ENCODE data around the gene GYPC.
"Not testable (repeated sequence)": the region's sequence is repeated elsewhere in the genome, so short reads cannot be mapped to it uniquely, and the experiment has no call there.

The GYPC gene

DNA sequence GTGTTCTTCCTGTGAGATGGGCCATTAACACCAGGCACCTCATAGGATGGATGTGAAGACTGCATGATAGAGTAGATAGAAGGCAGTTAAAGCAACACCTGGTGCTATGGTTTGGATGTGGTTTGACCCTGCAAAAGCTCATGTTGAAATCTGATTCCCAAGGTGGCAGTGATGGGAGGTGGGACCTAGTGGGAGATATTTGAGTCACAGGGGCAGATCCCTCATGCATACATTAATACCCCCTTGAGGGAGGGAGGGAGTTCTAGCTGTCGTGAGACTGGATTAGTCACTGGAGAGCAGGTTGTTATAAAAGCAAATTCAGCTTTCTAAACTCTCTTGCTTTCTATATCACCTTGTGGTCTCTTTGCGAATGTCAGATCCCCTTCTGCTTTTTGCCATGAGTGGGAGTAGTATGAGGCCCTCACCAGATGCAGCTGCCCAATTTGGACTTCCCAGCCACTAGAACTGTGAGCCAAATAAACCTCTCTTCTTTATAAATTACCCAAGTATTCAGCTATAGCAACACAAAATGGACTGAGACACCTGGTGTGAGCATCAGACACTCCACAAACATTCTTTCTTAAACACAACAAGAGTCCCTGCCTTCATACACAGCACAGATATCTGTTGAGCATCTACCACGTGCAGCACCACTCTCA lies 37.1 kb downstream of the GYPC start:
- not testable (repeated sequence) for DNase-seq (ENCODE audit: insufficient read length, low spot score); FAIRE-seq

DNA sequence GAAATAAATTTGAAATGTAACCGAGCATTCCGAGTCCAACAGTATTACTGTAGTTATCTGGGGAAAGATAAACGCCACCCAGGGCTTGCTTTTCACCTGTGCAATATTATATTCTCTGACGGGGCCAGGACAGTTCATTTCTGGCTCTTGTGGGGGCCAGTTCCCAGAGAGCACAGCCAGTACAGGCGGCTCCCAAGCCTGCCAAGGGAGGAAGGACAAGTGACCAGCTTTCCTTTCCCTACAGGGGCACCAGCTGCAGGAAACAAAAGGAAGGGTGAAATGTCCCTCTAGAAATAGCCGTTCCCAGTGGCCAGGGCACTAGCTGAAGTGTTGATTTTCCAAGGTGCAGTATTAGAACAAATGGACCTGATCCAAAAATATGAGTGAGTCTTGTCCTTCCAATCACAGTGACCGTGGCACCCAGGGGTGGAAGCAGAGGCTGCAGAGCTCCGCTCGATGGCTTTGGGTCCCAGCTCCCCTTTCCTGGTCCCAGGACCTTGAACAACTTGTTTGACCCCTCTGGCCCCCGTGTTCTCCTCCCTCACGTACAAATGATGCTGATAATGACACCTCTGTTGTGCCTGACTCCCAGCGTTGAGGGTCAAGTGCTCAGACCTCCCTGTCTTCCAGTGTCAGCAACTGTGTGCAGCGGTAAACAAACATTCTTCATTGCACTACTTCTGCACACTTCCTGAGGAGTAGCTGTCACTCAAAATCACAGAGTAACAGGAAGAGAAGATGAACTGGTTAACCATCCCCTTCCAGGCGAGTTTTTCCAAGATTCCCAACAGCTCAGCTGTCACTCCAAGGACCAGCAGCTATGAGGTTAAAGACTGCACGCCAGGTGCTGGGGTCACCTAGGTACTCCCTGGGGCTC lies 40.9 kb downstream of the GYPC start:
- no peak for FAIRE-seq

DNA sequence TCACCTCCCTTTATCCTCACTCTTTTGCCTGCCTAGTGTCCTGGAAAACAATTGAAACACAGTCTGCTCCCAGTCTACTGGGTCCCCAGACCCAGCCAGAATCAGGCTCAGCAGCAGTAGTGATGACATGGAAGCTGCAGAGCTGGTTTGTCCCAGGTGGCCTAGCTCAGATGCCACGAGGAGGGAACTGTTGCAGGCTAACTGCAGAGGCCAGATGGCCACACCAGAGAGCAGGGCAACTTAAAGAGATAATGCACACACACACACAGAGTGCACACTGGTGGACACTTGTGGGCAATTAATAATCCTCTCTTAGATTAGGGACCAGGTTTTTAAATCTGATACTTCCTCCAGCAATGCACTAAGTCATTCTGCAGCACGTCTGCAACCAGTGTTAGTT lies 42.4 kb downstream of the GYPC start:
- FAIRE-seq (no peak), DNase-seq (ENCODE audit: insufficient read length, low spot score) (no peak)

More for the DNA sequence above, 40.9 kb downstream of the GYPC start:
- DNase-seq (ENCODE audit: insufficient read length, low spot score), result no peak

DNA sequence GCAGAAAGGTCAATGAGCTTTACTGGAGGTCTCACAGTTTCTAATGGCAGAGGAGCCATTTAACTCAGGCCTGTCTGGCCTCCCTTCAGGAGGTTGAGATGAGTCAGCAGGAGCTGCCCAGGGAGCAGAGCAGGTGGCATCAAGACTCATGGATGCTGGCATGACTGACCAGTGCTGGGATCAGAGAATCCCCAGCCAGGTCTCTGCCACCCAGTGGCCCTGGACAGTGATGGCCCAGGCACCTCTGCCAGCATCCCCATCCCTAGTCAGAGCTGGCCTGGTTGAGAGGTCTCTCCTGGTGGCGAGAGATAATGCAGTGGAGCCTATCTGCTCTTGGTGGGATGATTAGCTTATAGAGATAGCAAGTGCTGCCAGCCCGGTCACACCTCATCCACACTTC lies 43.1 kb downstream of the GYPC start:
- FAIRE-seq (no peak), DNase-seq (ENCODE audit: insufficient read length, low spot score) (no peak)

DNA sequence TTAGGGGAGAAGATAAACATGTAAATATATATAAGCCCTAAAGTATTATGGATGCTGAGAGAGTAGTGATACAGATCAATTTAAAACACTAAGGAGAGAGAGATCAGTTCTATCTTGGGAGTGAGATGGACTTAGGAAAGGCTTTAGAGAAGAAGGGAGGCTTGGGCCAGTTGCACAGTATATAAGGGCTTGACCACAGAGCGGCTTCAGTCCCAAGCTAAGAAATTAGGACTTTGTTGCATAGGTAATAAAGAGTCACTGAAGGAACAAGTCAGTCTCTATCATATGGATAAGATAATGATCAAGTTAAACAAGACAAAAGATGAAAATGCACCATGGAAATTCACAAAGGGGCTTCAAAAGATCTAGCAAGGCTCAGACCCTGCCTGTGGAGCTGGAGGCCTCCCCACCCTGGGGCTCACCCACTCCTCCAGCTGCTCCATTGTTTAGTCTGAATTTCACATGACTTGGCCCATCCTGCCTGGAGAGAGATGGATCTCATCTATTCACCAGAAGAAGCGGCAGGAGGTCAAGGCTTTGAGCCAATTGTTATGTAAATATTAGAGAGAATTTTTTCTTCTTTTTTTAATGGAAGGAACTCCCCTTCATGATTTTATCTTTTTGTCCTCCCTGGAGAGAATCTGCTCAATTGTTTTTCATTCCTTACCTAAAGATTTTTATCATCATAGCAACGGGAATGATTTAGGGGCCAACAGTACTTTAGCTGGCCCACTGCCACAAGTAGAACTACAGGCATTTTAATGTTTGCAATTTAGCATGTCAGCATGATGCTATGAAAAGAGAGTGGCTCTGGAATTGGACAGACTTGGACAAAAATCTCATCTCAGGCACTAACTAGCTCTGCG lies 44.0 kb downstream of the GYPC start:
- FAIRE-seq, result no peak
- DNase-seq (ENCODE audit: insufficient read length, low spot score), result no peak

DNA sequence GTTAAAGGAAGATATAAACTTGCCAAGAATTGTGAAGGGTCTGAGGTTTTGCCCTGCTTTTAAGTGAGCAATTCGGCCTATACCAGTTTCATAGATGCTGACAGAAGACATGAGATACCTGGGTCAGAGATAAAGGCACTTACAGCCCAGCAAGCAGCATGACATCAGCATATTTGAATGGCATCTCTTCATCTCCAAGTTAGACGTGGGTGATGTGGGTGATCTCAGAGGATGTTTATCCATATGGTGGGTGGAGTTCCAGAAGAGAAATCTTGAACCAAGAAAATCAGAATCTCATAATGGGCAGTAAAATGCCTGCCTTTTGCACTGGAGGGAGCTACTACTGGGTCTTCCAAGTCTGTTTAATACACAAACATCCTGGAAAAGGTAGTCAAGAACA lies 44.7 kb downstream of the GYPC start:
- DNase-seq (ENCODE audit: insufficient read length, low spot score) (no peak), FAIRE-seq (no peak)

DNA sequence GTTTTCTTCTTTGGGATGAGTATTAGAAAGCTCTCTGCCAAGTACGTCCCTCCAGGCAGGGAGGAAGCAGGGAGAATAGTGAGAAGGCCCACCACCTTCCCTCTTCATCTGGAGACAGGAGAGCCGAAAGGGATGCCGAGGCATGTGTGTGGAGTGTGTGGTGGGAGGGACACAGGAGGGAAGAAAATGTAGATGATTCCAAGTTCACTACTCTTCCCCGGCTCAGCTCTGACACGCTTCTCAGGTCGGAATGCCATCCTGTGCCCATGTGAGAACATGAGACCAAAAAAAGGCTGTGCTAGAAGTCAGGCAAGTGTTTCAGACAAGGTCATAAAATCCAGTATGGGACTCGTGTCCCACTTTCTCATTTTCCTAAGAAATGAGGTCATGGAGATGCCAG lies 47.4 kb downstream of the GYPC start:
- no peak for DNase-seq (ENCODE audit: insufficient read length, low spot score)
- FAIRE-seq, result no peak

DNA sequence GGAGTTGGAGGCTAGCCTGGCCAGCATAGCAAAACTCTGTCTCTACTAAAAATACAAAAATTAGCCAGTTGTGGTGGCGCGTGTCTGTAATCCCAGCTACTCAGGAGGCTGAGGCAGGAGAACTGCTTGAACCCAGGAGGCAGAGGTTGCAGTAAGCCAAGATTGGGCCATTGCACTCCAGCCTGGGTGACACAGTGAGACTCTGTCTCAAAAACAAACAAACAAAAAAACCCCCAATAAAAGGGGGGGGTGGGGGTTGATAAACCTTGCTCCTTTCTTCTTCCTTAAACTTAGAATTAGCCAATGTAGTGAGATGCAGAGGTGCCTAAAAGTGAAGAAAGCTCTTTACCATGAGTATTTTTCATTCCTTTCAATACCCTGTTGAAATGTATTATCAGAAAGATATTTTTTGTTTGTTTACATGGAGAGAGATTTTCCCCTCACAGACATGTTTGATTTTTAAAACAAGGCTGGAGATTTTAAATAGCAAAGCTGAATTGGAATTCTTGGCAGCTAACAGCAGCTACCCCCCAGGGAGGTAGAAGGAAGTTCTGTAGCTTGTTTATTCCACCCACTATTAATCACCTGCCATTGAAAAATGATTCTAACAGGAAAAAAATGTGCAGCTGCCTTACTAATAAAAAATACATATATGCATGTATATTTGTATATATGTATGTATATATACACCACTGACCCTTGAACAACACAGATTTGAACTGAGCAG lies 48.6 kb downstream of the GYPC start:
- FAIRE-seq (no peak), DNase-seq (ENCODE audit: insufficient read length, low spot score) (no peak)

DNA sequence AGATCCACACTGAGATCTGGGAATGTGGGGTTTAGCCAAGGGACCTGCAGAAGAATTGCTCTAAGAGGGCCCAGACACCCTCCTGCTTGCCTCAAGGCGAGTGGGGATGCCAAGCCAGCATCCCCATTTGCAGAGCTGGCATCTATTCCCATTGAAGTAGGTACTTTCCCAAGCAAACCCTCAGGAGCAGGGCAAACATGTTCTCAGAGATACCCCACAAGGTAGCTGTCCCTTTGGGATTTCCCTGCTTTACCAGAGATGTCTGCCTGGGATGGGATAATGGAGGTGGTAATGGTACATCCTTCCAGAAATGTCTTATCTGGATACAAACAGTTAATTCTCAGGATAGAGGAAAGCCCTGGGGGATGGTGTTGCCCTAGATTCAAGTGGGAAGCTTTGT lies 51.2 kb downstream of the GYPC start:
- FAIRE-seq (no peak), DNase-seq (ENCODE audit: insufficient read length, low spot score) (no peak)

DNA sequence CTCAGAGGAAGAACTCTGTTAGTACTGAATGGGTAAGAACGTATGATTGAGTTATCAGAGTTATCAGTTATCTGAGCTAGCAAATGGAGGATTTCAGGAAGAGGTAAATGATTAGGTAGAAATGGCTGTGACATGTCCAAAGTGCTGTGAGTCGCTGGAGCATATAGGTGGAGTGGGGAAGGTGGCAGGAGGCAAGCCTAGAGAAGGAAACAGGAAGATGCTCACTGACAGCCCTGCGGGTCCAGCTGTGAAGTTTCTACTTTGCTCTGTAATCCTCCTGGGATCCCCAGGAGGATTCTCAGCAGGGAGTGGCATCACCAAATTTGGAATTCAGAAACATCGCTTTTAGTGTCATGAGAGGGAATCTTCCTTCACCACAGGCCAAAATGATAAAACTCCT lies 52.0 kb downstream of the GYPC start:
- DNase-seq (ENCODE audit: insufficient read length, low spot score) (no peak), FAIRE-seq (no peak)

DNA sequence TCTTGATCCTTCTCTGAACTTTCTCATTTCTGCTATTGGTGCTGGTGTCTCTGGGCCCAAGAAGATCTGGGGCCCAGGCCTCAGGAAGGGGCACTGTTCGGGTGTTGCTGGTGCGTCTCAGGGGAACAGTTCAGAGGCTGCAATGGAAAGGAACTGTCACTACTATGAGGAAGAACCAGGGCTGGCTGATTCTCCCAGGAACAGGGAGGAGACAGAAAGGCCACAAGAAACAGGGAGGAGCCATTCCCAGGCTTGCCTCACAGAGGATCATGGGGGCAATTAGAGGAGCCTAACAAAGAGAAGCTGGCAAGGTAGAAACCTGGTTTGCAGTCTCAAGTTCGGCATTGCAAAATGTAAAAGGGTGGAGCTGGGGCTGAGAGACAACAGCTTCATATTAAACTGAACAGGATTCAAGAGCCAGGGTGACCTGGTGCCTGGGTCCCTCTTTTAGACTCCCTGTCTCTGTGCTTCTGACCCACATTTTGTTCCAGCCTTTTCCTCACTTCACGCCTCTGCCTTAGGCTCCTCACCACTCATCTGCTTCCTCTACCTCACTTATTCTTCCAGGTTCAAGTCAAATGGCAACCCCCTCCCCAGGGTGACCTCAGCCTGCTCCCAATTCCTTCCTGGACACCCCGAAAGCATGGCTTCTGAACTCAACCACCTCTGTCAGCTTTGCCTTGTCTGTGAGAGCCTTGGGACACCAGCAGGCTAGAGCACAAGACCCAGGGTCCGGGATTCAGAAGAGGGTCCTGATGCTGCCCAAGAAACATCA lies 58.4 kb downstream of the GYPC start:
- FAIRE-seq, result no peak
- DNase-seq (ENCODE audit: insufficient read length, low spot score), result no peak

DNA sequence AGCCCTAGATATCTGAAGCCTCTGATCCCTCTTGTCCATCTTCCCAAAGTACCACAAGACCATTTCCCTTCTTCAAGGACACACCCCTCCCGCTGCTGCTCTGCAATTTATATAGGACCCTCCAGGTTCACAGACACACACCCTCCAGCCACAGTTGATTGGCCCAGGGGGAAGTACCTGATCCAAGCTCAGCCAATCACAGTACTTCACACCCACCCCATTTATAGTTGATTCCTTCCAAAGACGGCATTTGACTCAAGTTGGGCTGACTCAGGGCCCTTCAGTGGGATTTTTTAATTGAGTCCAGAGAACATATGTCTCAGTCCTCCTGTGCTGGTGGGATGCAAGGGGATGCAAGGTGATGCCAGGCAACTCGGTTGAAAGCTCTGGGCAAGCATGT lies 59.2 kb downstream of the GYPC start:
- DNase-seq (ENCODE audit: insufficient read length, low spot score), result no peak
- no peak for FAIRE-seq

DNA sequence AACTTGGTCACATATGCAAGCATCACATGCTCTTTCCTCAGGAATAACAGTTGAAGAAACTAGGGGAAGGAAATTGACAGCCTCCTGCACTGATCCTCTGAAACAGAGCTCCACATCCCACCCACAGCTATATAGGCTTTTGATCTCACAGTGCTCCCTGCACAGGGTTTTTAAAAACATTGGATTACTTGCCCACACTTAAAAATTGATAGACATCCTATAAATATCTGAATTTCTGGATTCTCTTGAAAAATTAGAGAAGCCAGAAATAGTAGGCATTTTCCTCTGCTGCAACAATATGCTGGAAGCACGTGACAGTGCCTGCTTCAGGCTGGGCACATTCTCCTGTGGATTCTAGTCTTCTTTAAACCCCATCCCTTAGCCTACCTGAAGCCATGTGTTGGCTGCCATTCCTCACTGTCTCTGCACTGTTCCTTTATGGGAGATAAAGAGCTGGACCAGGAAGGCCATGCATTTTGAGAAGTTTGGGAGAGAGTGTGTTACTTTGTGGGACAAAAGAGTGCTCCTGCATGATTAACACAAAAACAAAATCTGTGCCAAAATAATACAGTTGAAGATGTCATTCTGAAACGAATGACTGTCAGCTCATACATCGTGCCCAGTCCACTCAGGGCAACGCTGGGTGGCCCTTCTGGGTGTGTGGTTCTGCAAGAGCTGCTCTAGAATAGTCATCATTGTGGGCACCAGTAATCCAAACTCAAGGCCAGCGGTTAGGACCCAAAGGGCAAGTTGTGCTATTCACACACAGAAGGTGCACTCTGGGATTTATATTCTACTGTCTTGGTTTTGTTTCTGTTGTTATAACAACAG lies 59.8 kb downstream of the GYPC start:
- DNase-seq (ENCODE audit: insufficient read length, low spot score), result no peak
- no peak for FAIRE-seq

DNA sequence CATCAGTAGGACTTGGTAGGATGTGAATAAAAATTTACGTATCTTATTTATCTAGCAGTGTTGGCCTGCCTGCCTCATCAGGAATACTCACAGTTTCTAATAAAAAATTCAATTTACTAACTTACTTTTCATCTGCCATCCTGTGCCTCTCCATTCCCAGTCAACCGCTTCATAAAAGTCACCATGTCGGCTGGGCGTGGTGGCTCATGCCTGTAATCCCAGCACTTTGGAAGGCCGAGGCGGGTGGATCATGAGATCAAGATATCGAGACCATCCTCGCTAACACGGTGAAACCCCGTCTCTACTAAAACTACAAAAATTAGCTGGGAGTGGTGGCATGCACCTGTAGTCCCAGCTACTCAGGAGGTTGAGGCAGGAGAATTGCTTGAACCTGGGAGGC lies 61.3 kb downstream of the GYPC start:
- DNase-seq (ENCODE audit: insufficient read length, low spot score); FAIRE-seq: not testable (repeated sequence)

DNA sequence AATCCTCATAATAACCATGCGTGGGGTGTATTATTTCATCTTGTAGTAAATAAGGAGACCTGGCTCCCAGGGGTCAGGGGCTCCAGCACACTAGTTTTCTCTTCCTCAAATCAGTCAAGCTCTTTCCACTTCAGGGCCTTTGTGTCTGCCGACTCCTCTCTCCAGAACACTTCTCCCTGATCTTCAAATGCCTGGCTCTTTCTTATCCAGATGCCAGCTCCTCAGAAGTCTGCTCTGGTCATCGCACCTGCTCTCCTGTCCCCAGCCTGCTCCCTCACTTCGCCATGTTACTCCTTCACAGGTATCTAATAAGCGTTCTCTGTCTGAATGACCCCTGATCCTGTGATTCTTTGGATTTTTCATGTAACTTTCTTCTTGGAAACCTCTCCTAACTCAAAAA lies 62.0 kb downstream of the GYPC start:
- no peak for FAIRE-seq
- DNase-seq (ENCODE audit: insufficient read length, low spot score), result no peak

DNA sequence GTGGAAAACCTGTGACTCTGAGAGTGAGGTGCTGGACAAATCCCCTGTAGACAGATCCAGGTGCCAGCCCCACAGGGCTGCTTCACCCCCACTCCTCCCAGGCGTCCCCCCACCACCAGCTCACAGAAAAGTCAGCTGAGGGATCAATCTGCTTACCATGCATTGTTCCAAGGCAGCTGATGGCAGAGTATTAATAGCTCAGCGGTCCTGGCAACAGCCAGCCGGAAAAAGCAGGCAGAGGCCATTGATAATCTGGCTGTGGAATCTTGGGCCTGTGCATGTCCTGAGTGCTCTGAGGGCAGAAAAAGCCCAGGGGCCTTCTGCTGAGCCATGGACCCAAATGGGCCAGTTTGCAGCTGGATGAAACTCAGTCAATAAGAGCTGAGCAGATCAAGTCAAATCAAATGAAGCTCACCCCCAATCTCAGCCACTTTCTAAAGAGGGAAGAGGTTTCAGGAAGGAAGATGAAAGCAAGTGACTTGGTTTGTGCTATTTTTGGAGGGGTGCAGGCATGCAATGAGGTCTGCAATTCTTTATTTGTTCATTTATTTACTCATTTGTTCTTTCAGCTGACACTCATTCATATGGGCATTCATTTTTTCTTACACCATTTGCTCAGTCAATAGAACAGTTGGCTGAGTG lies 63.4 kb downstream of the GYPC start:
- FAIRE-seq, result no peak
- no peak for DNase-seq (ENCODE audit: insufficient read length, low spot score)

DNA sequence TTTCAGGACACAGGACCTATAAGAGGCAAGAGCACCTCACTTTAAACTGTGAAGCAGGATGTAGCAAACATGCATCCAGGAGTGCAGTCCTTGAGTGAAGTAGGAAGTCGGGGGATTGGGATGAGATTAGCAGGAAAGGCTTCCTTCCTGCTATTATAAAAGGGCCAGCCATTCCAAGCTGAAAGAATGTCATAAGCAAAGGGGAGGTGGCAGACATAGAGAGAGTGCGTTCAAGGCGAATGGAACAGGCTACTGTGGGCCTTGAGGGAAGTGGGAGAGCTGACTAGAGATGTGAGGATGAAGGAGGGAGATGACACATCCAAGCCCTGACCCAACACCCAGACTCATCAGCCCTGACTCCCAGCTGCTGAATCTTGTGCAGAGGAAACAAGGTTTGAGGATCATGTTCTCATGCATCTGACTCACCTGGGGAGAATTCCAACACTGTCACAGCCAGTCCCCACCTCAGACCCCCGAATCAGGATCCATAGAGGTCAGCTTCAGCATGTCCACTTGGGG lies 63.9 kb downstream of the GYPC start:
- FAIRE-seq, result no peak
- DNase-seq (ENCODE audit: insufficient read length, low spot score), result no peak

DNA sequence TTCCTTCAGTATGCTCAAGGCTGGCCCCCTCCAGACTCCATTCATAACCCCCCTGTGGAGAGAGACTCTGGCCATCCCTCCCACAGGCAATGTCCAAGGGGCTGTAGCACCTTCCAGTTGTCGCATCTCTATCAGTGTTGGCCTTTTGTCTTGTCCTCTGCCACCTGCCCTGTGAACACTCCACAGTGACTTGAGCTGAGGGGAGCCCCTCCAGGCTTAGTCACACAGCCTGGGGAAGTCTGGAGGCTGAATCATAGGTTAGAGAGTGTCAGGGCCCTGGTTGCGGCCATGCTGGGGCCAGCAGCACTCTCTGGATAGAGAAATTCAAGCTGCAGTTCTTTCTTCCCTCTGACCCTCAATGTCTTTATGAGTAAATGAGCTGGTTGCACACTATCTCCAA lies 64.7 kb downstream of the GYPC start:
- no peak for FAIRE-seq
- DNase-seq (ENCODE audit: insufficient read length, low spot score), result no peak

All from GM19239 (cell line).